HAP-1 (cell line): Measurements from ENCODE around the gene CRIP1.
A peak's percentile ranks its signal among the peaks of the same experiment; 100 is the strongest.

Experiments used
- DNase-seq, 2 experiments: peaks; one replicate each; pipeline ENCODE4 v3.0.0-alpha.2; 2016 to 2020; ENCODE audit warnings: low spot score in 2 of 2
- H3K27me3 ChIP-seq: fragments of 250-450 bp; sonication (Bioruptor Pico); 2 replicates; pipeline ENCODE4 v1.5.1; 2020; ENCODE audit warnings: low read depth, mild to moderate bottlenecking, moderate library complexity
- H3K36me3 ChIP-seq: fragments of 250-450 bp; sonication (Bioruptor Pico); replicated peaks from 2 replicates; pipeline ENCODE4 v1.5.1; 2020; ENCODE audit warnings: mild to moderate bottlenecking
- H3K4me1 ChIP-seq: fragments of 250-450 bp; sonication (Bioruptor Pico); 2 replicates; pipeline ENCODE4 v1.5.1; 2020; ENCODE audit warnings: mild to moderate bottlenecking
- H3K4me3 ChIP-seq: fragments of 250-450 bp; sonication (Bioruptor Pico); 2 replicates; pipeline ENCODE4 v1.5.1; 2020; ENCODE audit warnings: mild to moderate bottlenecking, moderate library complexity
- H3K9me3 ChIP-seq: fragments of 250-450 bp; sonication (Bioruptor Pico); 2 replicates; pipeline ENCODE4 v1.5.1; 2020; ENCODE audit warnings: mild to moderate bottlenecking, moderate library complexity
- in situ Hi-C: fragments of 300-500 bp; cut with MboI; formaldehyde crosslinking; loops from 3 replicates; pipeline ENCODE4 v1.14.3; 2020; ENCODE audit warnings: low sequenced_read_pairs, inconsistent platforms, mixed read lengths

The CRIP1 gene

GRCh38 chr14:105494606-105494929, 7.9 kb downstream of the CRIP1 start:
- DNase-seq = no peak
- in situ Hi-C loops = no loop called here
- Histone ChIP-seq H3K27me3 (no peaks in the 10 kb centered on the region), H3K9me3 (no peaks in the 10 kb centered on the region), H3K36me3 (peaks cover 12% of the 10 kb centered on the region; the same call in 1 of the 2 replicates), H3K4me1 (no peaks in the 10 kb centered on the region; the same call in 1 of the 2 replicates), H3K4me3 (no peak overlapping the region)

- Histone ChIP-seq H3K4me3 (no peak overlapping the region), H3K9me3 (no peaks in the 10 kb centered on the region), H3K27me3 (no peaks in the 10 kb centered on the region), H3K4me1 (no peaks in the 10 kb centered on the region), H3K36me3 (peaks cover 12% of the 10 kb centered on the region; the same call in 1 of the 2 replicates)
- no peak for DNase-seq
- in situ Hi-C loops = no loop called here
Observed at GRCh38 chr14:105495101-105495989, 8.7 kb downstream of the CRIP1 start.

GRCh38 chr14:105495990-105496830, 9.5 kb downstream of the CRIP1 start:
- no peak for DNase-seq
- no peak overlapping the region for H3K4me3 ChIP-seq
- in situ Hi-C loops = no loop called here
- peaks cover 12% of the 10 kb centered on the region; the same call in 1 of the 2 replicates for H3K36me3 ChIP-seq
- H3K27me3 ChIP-seq = no peaks in the 10 kb centered on the region
- H3K9me3 ChIP-seq = no peaks in the 10 kb centered on the region
- H3K4me1 ChIP-seq = no peaks in the 10 kb centered on the region

GRCh38 chr14:105496831-105497591, 10.3 kb downstream of the CRIP1 start:
- in situ Hi-C loops = no loop called here
- Histone ChIP-seq H3K4me1 (no peaks in the 10 kb centered on the region), H3K9me3 (no peaks in the 10 kb centered on the region)

GRCh38 chr14:105497671-105498429, 11.2 kb downstream of the CRIP1 start:
- in situ Hi-C loops = no loop called here
- no peaks in the 10 kb centered on the region for H3K4me1 ChIP-seq
- H3K27me3 ChIP-seq = no peaks in the 10 kb centered on the region
- no peak for DNase-seq
- H3K9me3 ChIP-seq = no peaks in the 10 kb centered on the region
- no peak overlapping the region for H3K4me3 ChIP-seq
- 0 out of 2 replicates have a peak, but pooled peaks cover 5% of the 10 kb centered on the region for H3K36me3 ChIP-seq

More at GRCh38 chr14:105496831-105497591, 10.3 kb downstream of the CRIP1 start:
- Histone ChIP-seq H3K4me3 (no peak overlapping the region), H3K36me3 (peaks cover 10% of the 10 kb centered on the region; the same call in 1 of the 2 replicates), H3K27me3 (no peaks in the 10 kb centered on the region)
- DNase-seq = no peak

DNA sequence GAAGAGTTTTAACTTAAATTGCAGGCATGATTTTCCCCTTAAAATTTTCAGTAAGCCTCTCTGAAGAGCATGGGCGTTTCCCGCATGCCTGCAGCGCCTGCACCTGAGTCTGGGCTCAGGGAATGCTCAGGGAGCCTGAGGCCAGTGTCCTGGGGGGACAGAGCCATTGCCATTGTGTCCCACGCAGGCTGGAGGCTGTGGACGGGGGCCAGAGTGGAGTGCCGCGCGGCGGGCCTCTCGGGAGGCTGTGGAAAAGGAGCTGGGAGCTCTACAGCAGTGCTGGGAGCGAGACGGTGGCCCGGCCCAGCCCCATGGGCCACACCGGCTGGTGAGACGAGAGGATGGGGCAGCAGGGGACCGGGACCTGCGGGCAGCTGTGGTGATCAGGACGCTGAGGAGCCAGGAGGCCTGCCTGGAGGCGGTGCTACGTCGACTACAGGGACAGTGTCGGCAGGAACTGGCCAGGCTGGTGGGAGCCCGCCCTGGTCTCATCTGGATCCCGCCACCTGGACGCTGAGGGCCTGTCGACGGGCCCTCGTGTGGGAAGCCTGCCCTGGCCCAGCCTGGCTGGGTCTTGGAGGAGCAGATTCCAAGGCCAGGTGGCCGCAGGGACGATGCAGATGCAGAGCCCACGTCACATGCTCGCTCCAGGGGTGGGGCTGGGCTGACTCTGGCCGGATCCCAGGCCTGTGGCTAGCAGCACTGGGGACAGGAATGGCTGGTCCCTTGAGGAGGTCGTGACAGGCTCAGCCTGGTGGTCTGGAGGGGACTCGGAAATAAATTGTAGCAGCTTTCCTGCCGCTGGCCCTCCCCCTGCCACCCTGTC, 12.0 kb downstream of the CRIP1 start:
- Histone ChIP-seq H3K4me1 (no peaks in the 10 kb centered on the region), H3K36me3 (0 out of 2 replicates have a peak, but pooled peaks cover 5% of the 10 kb centered on the region), H3K9me3 (no peaks in the 10 kb centered on the region), H3K27me3 (no peaks in the 10 kb centered on the region), H3K4me3 (no peak overlapping the region)
- in situ Hi-C loops = no loop called here
- no peak for DNase-seq

GRCh38 chr14:105499256-105500035, 12.8 kb downstream of the CRIP1 start:
- H3K4me1 ChIP-seq = no peaks in the 10 kb centered on the region
- in situ Hi-C loops = no loop called here
- DNase-seq = peak in 1 of 2 experiments; percentile 35
- H3K4me3 ChIP-seq = no peak overlapping the region
- H3K9me3 ChIP-seq = no peaks in the 10 kb centered on the region
- H3K36me3 ChIP-seq = 0 out of 2 replicates have a peak, but pooled peaks cover 1% of the 10 kb centered on the region
- H3K27me3 ChIP-seq = no peaks in the 10 kb centered on the region

DNA sequence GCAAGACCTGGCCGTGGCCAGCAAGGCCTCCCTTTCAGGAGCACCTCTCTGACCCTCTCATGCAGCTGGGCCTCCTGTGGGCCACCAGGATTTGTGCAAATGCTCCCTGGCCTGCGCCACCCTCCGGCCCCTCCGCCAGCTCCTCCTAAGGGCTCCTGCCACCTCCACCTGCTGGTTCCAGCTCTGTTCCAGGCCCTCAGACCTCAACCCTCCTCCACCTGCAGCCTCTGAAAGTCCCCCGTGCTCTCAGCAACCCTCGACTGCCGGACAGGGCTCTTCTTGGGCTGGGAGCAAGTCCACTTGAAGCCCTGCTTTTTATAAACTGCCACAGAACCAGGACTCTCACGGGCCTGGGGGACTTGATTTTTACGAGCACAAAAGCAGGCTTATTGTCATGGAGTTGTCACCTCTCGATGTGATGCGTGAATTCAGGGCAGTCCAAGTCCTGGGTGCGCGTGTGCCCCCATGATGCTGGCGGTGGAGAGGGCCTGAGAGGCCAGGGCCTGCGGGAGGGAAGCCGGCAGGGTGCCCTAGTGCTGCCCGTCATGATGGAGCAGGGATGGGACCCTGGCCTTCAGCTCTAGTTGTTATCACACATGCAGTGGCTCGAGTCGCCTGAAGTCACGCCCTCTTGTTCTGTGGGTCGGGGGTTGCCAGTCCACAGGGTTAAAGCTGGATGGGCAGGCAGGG, 13.5 kb downstream of the CRIP1 start:
- Histone ChIP-seq H3K36me3 (no peaks in the 10 kb centered on the region), H3K4me1 (no peaks in the 10 kb centered on the region), H3K27me3 (no peaks in the 10 kb centered on the region), H3K9me3 (no peaks in the 10 kb centered on the region), H3K4me3 (no peak overlapping the region)
- DNase-seq = peak in 1 of 2 experiments; percentile 16
- in situ Hi-C loops = no loop called here

GRCh38 chr14:105500726-105501101, 14.0 kb downstream of the CRIP1 start:
- Histone ChIP-seq H3K36me3 (no peaks in the 10 kb centered on the region), H3K4me3 (no peak overlapping the region), H3K4me1 (no peaks in the 10 kb centered on the region), H3K27me3 (no peaks in the 10 kb centered on the region), H3K9me3 (no peaks in the 10 kb centered on the region)
- in situ Hi-C loops = no loop called here
- DNase-seq = no peak

- H3K36me3 ChIP-seq = no peaks in the 10 kb centered on the region
- H3K4me3 ChIP-seq = no peak overlapping the region
- no peaks in the 10 kb centered on the region for H3K9me3 ChIP-seq
- H3K4me1 ChIP-seq = no peaks in the 10 kb centered on the region
- peaks cover 5% of the 10 kb centered on the region; the same call in 1 of the 2 replicates for H3K27me3 ChIP-seq
- in situ Hi-C loops = no loop called here
- DNase-seq = peak in 1 of 2 experiments; percentile 12
Observed at GRCh38 chr14:105501504-105502291, 15.0 kb downstream of the CRIP1 start.
